Activated T-cell treated with anti-CD3 and anti-CD28 coated beads for 1 hour (primary cell): Measurements from ENCODE around the gene LTBR.

Experiments
- DNase-seq: peaks from one replicate; pipeline ENCODE4 v3.0.0-alpha.2; 2020; ENCODE audit warnings: low read depth

LTBR gene

GRCh38 chr12:6384499-6385436 lies 806 bp downstream of the LTBR start:
- no peak for DNase-seq

- DNase-seq: no peak
Measured at GRCh38 chr12:6386038-6386437, 2.1 kb downstream of the LTBR start.

- DNase-seq: no peak
Measured at GRCh38 chr12:6386491-6386890, 2.5 kb downstream of the LTBR start.

GRCh38 chr12:6387541-6387940 lies 3.6 kb downstream of the LTBR start:
- DNase-seq: no peak

GRCh38 chr12:6390084-6390799 lies 6.3 kb downstream of the LTBR start:
- no peak for DNase-seq

GRCh38 chr12:6391013-6391412 lies 7.1 kb downstream of the LTBR start:
- no peak for DNase-seq

GRCh38 chr12:6392504-6392903 lies 8.5 kb downstream of the LTBR start:
- DNase-seq: no peak

GRCh38 chr12:6393109-6393508 lies 9.1 kb downstream of the LTBR start:
- no peak for DNase-seq

GRCh38 chr12:6394398-6394797 lies 10.4 kb downstream of the LTBR start:
- no peak for DNase-seq

GRCh38 chr12:6396031-6396430 lies 12.1 kb downstream of the LTBR start:
- no peak for DNase-seq

- DNase-seq: no peak
Measured at GRCh38 chr12:6399884-6400644, 16.1 kb downstream of the LTBR start.

GRCh38 chr12:6404390-6404789 lies 20.4 kb downstream of the LTBR start:
- no peak for DNase-seq

GRCh38 chr12:6405963-6406362 lies 22.0 kb downstream of the LTBR start:
- DNase-seq: no peak

GRCh38 chr12:6407236-6407954 lies 23.4 kb downstream of the LTBR start:
- DNase-seq: no peak

GRCh38 chr12:6416596-6416995 lies 32.6 kb downstream of the LTBR start:
- no peak for DNase-seq

GRCh38 chr12:6418796-6419195 lies 34.8 kb downstream of the LTBR start:
- DNase-seq: no peak

GRCh38 chr12:6420364-6420763 lies 36.4 kb downstream of the LTBR start:
- no peak for DNase-seq

- DNase-seq: peak; percentile 57
Measured at GRCh38 chr12:6423267-6424007, 39.5 kb downstream of the LTBR start.

GRCh38 chr12:6424008-6424347 lies 40.0 kb downstream of the LTBR start:
- no peak for DNase-seq

GRCh38 chr12:6424866-6425265 lies 40.9 kb downstream of the LTBR start:
- DNase-seq: no peak
